Measurements from ENCODE around the gene OBSCN. TPM values are rescaled to one million over a fixed set of nuclear protein-coding genes. Genes with fewer than 3 reads are reported as not detected.

The OBSCN gene
- total RNA-seq, 1 experiment from 2014 or later = 5.6 TPM

GRCh38 chr1:228256626-228257375, 49.0 kb downstream of the OBSCN start:
- no peaks in the 10 kb centered on the region for H3K4me1 Mint-ChIP-seq (ENCODE audit: low read depth, unreplicated experiment)
- no TSS peak for BruUV-seq (replicated peaks)
- no peaks in the 10 kb centered on the region for H3K36me3 Mint-ChIP-seq (ENCODE audit: insufficient read depth, unreplicated experiment)
- intact Hi-C loops (cut with micrococcal nuclease; ENCODE audit: unreplicated experiment) = no loop called here
- Histone ChIP-seq H3K9me3 (peaks cover 3% of the 10 kb centered on the region), H3K4me3 (ENCODE audit: low read depth, low read length) (no peak overlapping the region), H3K4me1 (no peaks in the 10 kb centered on the region), H3K36me3 (ENCODE audit: control insufficient read depth, insufficient read depth, low read length) (no peaks in the 10 kb centered on the region), H3K27me3 (replicated peaks; ENCODE audit: control insufficient read depth, insufficient read depth, low read length) (no peaks in the 10 kb centered on the region)
- ChIA-PET CTCF (no interaction called here), POLR2A (no interaction called here)
- DNase-seq = no peak
- no peaks in the 10 kb centered on the region for H3K27me3 Mint-ChIP-seq (ENCODE audit: insufficient read depth, unreplicated experiment)
- peaks cover 12% of the 10 kb centered on the region for H3K9me3 Mint-ChIP-seq (ENCODE audit: unreplicated experiment)
- TF ChIP-seq CTCF (IDR thresholded peaks at IDR 0.05; ENCODE audit: insufficient read depth in 1 of 2, low read depth in 1 of 2, low read length in 1 of 2, severe bottlenecking in 1 of 2, unreplicated experiment in 1 of 2) = no peak
- no peak overlapping the region for H3K4me3 Mint-ChIP-seq (ENCODE audit: unreplicated experiment)
- no peak overlapping the region for H3K27ac Mint-ChIP-seq (ENCODE audit: unreplicated experiment)

- POLR2A ChIA-PET = no interaction called here
- DNase-seq = no peak
- no peak for TF ChIP-seq CTCF (IDR thresholded peaks at IDR 0.05; ENCODE audit: insufficient read depth in 1 of 2, low read depth in 1 of 2, low read length in 1 of 2, severe bottlenecking in 1 of 2, unreplicated experiment in 1 of 2)
- Mint-ChIP-seq H3K4me1 (ENCODE audit: low read depth, unreplicated experiment) (no peaks in the 10 kb centered on the region), H3K4me3 (ENCODE audit: unreplicated experiment) (no peak overlapping the region), H3K36me3 (ENCODE audit: insufficient read depth, unreplicated experiment) (no peaks in the 10 kb centered on the region), H3K27ac (ENCODE audit: unreplicated experiment) (no peak overlapping the region), H3K9me3 (ENCODE audit: unreplicated experiment) (peaks cover 12% of the 10 kb centered on the region), H3K27me3 (ENCODE audit: insufficient read depth, unreplicated experiment) (no peaks in the 10 kb centered on the region)
- intact Hi-C loops (cut with micrococcal nuclease; ENCODE audit: unreplicated experiment) = no loop called here
- peaks cover 5% of the 10 kb centered on the region for H3K9me3 ChIP-seq
- no peaks in the 10 kb centered on the region for H3K36me3 ChIP-seq (ENCODE audit: control insufficient read depth, insufficient read depth, low read length)
- no peaks in the 10 kb centered on the region for H3K4me1 ChIP-seq
- no TSS peak for BruUV-seq (replicated peaks)
- H3K4me3 ChIP-seq (ENCODE audit: low read depth, low read length) = no peak overlapping the region
- CTCF ChIA-PET = no interaction called here
- H3K27me3 ChIP-seq (replicated peaks; ENCODE audit: control insufficient read depth, insufficient read depth, low read length) = no peaks in the 10 kb centered on the region
Measured at GRCh38 chr1:228258486-228258885, 50.6 kb downstream of the OBSCN start.

GRCh38 chr1:228259368-228259894, 51.6 kb downstream of the OBSCN start:
- H3K9me3 Mint-ChIP-seq (ENCODE audit: unreplicated experiment) = peaks cover 12% of the 10 kb centered on the region
- no peak for TF ChIP-seq CTCF (IDR thresholded peaks at IDR 0.05; ENCODE audit: insufficient read depth in 1 of 2, low read depth in 1 of 2, low read length in 1 of 2, severe bottlenecking in 1 of 2, unreplicated experiment in 1 of 2)
- no peaks in the 10 kb centered on the region for H3K27me3 Mint-ChIP-seq (ENCODE audit: insufficient read depth, unreplicated experiment)
- DNase-seq = no peak
- ChIA-PET CTCF (no interaction called here), POLR2A (no interaction called here)
- no TSS peak for BruUV-seq (replicated peaks)
- Histone ChIP-seq H3K27me3 (replicated peaks; ENCODE audit: control insufficient read depth, insufficient read depth, low read length) (no peaks in the 10 kb centered on the region), H3K4me3 (ENCODE audit: low read depth, low read length) (no peak overlapping the region), H3K9me3 (peaks cover 5% of the 10 kb centered on the region), H3K4me1 (no peaks in the 10 kb centered on the region), H3K36me3 (ENCODE audit: control insufficient read depth, insufficient read depth, low read length) (no peaks in the 10 kb centered on the region)
- intact Hi-C loops (cut with micrococcal nuclease; ENCODE audit: unreplicated experiment) = no loop called here
- no peaks in the 10 kb centered on the region for H3K36me3 Mint-ChIP-seq (ENCODE audit: insufficient read depth, unreplicated experiment)
- H3K27ac Mint-ChIP-seq (ENCODE audit: unreplicated experiment) = no peak overlapping the region
- H3K4me3 Mint-ChIP-seq (ENCODE audit: unreplicated experiment) = no peak overlapping the region
- H3K4me1 Mint-ChIP-seq (ENCODE audit: low read depth, unreplicated experiment) = no peaks in the 10 kb centered on the region
